ENCODE measurements around the gene PPP2R5C. TPM values are rescaled to one million over a fixed set of nuclear protein-coding genes. Genes with fewer than 3 reads are reported as not detected.

The PPP2R5C gene
- total and polyA plus RNA-seq, 9 of the 15 experiments (the other 6 are each of a cell fraction or from before 2014, with no cell fraction given): 284 to 617 (median 395) TPM

- 51% methylated on average over 5 of the region's 5 CpGs for WGBS (ENCODE audit: insufficient coverage, low coverage, missing lambda C conversion rate)
- H3K9me1 ChIP-seq (ENCODE audit: control insufficient read depth, insufficient read depth, low read length): peaks cover 11% of the 10 kb centered on the region
- ATAC-seq (no peak), DNase-seq (ENCODE audit: extremely low read depth in 1 of 4, low spot score in 3 of 4) (peak in 1 of 4 experiments; percentile 25), FAIRE-seq (peak; percentile 57)
- ChIA-PET CTCF (ENCODE audit: low intra/inter-chr PET ratio) (no interaction called here), POLR2A (interaction anchor here (1.4 kb wide), 1 partner anchor 12 kb away, joined by 5 read pairs; no protein-coding TSS in a partner anchor)
- no peaks in the 10 kb centered on the region for H3K27me3 ChIP-seq (ENCODE audit: control insufficient read depth in 2 of 2, insufficient read depth in 2 of 2, low read length in 2 of 2)
- in situ Hi-C loops (cut with MboI): no loop called here
- peaks cover 94% of the 10 kb centered on the region for H3K79me2 ChIP-seq (ENCODE audit: control insufficient read depth, insufficient read depth, low read length)
- H3K36me3 ChIP-seq (ENCODE audit: control insufficient read depth, insufficient read depth, low read length): peaks cover 48% of the 10 kb centered on the region
- BruUV-seq (replicated peaks): no TSS peak
- H3K9me3 ChIP-seq (replicated peaks; ENCODE audit: control insufficient read depth, insufficient read depth, low read depth, low read length): no peaks in the 10 kb centered on the region
- H3K4me1 ChIP-seq (replicated peaks in 1 of 2; ENCODE audit: control insufficient read depth in 2 of 2, insufficient read depth in 2 of 2, low read length in 2 of 2): peaks cover 14 to 50% of the 10 kb centered on the region in 2 experiments; a peak in 4 of 5 replicates
- H4K20me1 ChIP-seq (replicated peaks; ENCODE audit: control insufficient read depth, insufficient read depth, low read length): peaks cover 8% of the 10 kb centered on the region; the same call in 1 of the 2 replicates
- 0 out of 2 replicates have a peak, but pooled peaks have one; percentile 4 for TF ChIP-seq KAT7 (CRISPR knock-in tag; IDR thresholded peaks at IDR 0.05; ENCODE audit: borderline replicate concordance)
- TF ChIP-seq MAZ (CRISPR knock-in tag; conservative IDR thresholded peaks at IDR 0.05 in 1 of 2, IDR thresholded peaks at IDR 0.05 in 1 of 2): 0 out of 4 replicates have a peak, but pooled peaks of 1 of the 2 experiments have one; percentile 14
- peak; percentile 75 for TF ChIP-seq ZNF121 (CRISPR knock-in tag; conservative IDR thresholded peaks at IDR 0.05)
- TF ChIP-seq MLX (CRISPR knock-in tag; conservative IDR thresholded peaks at IDR 0.05): no peak
- TF ChIP-seq NR4A1 (CRISPR knock-in tag; IDR thresholded peaks at IDR 0.05): no peak
- TF ChIP-seq NR4A1 (tag; IDR thresholded peaks at IDR 0.05): no peak
- no peak for TF ChIP-seq MTF1 (CRISPR knock-in tag; IDR thresholded peaks at IDR 0.05; ENCODE audit: borderline replicate concordance)
- peak overlapping the region; percentile 90 for H3K4me2 ChIP-seq (ENCODE audit: insufficient read depth, low read length)
- intact Hi-C loops (cut with micrococcal nuclease): no loop called here
- peak overlapping the region; percentile 99 for H3K27ac ChIP-seq (ENCODE audit: extremely low read depth, low read depth, low read length)
- H3K9ac ChIP-seq (ENCODE audit: insufficient read depth in 1 of 2, low read depth in 2 of 2, low read length in 2 of 2): peak overlapping the region; percentile 66 to 99; a peak in 3 of 4 replicates
- H3K4me3 ChIP-seq: peak overlapping the region; percentile 52
- no peak overlapping the region for H2AFZ ChIP-seq (ENCODE audit: low read depth, low read length)
Observed at GRCh38 chr14:101810897-101811621, 49.5 kb downstream of the PPP2R5C start.
